ENCODE data around the gene TMEFF2.

Gene TMEFF2

DNA sequence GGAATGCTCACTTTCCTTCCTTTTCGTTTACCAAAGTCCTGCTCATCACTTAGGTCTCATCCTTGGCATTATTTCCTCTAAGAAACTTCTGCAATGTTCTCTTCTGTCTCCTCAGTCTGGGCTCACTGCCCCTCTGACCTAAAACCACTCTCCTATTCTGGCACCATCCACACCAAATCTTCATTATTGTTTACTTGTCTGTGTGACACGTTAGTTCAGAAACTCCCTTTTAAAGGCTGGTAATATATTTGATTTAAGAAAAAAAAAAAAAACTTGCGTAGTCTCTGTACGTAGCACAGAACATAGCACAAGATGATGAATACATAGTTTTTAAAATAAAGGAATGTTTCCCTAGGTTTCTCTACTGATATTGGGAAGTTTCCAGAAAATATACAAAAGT lies 229.0 kb downstream of the TMEFF2 start:
- 100% methylated on average over 1 of the region's 4 CpGs for WGBS (ENCODE audit: insufficient coverage)
- POLR2A ChIA-PET: no interaction called here
- H3K27me3 ChIP-seq (replicated peaks in 2 of 5; ENCODE audit: control insufficient read depth in 4 of 5, insufficient read depth in 5 of 5, low read length in 4 of 5): no peaks in the 10 kb centered on the region

DNA sequence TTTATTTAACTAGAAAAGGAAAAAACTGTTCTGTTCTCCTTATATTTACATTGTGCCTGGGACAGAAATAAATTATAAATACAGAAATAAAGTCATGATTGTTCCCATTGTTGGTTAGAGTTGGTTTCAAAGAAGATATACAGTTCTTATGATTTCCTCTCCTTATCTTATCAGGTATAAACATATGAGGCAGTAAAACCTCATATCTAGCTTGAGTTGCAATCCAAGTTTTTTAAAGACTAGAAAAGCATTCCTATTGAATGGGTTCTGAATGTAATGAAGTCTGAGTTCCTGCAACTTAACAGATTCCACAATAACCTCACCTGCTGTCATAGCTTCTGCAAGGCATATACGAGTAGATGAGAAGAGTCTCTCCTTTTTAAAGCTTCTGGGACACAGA lies 233.2 kb downstream of the TMEFF2 start:
- no peaks in the 10 kb centered on the region for H3K36me3 ChIP-seq (ENCODE audit: control insufficient read depth in 4 of 4, insufficient read depth in 4 of 4, low read length in 3 of 4)
- H3K4me1 ChIP-seq (ENCODE audit: control extremely low read depth in 1 of 4, control insufficient read depth in 4 of 4, insufficient read depth in 4 of 4, low read length in 3 of 4): peaks cover 3 to 18% (median 8%) of the 10 kb centered on the region in 4 experiments
- ChIA-PET POLR2A (no interaction called here), CTCF (no interaction called here)
- peak overlapping the region in 1 of 2 experiments; percentile 9 for H3K27ac ChIP-seq (ENCODE audit: insufficient read depth in 1 of 2, low read depth in 1 of 2, low read length in 2 of 2, poor library complexity in 1 of 2, severe bottlenecking in 2 of 2)
- no CpG with 5 or more reads among the region's 1 CpG for WGBS (ENCODE audit: insufficient coverage)
- H3K9me3 ChIP-seq (ENCODE audit: control extremely low read depth in 1 of 5, control insufficient read depth in 4 of 5, insufficient read depth in 2 of 5, low read depth in 1 of 5, low read length in 4 of 5): no peaks in the 10 kb centered on the region
- no peaks in the 10 kb centered on the region for H3K27me3 ChIP-seq (replicated peaks in 2 of 5; ENCODE audit: control insufficient read depth in 4 of 5, insufficient read depth in 5 of 5, low read length in 4 of 5)
- H3K4me3 ChIP-seq (ENCODE audit: control insufficient read depth in 1 of 7, extremely low read depth in 1 of 7, insufficient read depth in 4 of 7, low read depth in 2 of 7, low read length in 6 of 7): peak overlapping the region in 3 of 7 experiments; percentile 1 to 54 (median 2)
- DNase-seq: peak; percentile 18 to 58 (median 40)

More for the DNA sequence above, 229.0 kb downstream of the TMEFF2 start:
- peaks cover 0 to 11% (median 8%) of the 10 kb centered on the region in 4 experiments for H3K4me1 ChIP-seq (ENCODE audit: control extremely low read depth in 1 of 4, control insufficient read depth in 4 of 4, insufficient read depth in 4 of 4, low read length in 3 of 4)
- no peak overlapping the region for H3K27ac ChIP-seq (ENCODE audit: insufficient read depth in 1 of 2, low read depth in 1 of 2, low read length in 2 of 2, poor library complexity in 1 of 2, severe bottlenecking in 2 of 2)
- no peak for DNase-seq
- no peak overlapping the region for H3K4me3 ChIP-seq (ENCODE audit: control insufficient read depth in 1 of 7, extremely low read depth in 1 of 7, insufficient read depth in 4 of 7, low read depth in 2 of 7, low read length in 6 of 7)
- no peaks in the 10 kb centered on the region for H3K9me3 ChIP-seq (ENCODE audit: control extremely low read depth in 1 of 5, control insufficient read depth in 4 of 5, insufficient read depth in 2 of 5, low read depth in 1 of 5, low read length in 4 of 5)
- CTCF ChIA-PET: no interaction called here
- no peaks in the 10 kb centered on the region for H3K36me3 ChIP-seq (ENCODE audit: control insufficient read depth in 4 of 4, insufficient read depth in 4 of 4, low read length in 3 of 4)

DNA sequence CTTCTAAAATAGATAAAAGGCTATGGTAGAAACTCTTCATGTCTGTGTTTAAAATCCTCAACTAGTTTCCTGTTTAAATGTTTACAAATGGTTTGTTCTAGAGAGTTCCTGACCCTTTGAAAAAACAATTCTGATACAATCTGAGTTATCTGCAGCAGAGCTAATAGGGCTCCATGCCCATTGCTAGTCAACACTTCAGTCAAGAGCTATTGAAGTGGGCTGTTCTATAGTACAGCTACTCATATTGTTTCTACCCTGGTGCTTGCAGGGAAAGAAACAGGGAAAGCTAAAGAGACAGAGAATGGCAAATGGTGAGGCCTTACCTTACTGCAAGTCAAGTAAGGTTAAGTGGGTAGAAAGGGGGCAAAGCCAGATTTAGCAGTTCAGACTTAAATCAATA lies 235.5 kb downstream of the TMEFF2 start:
- Histone ChIP-seq H3K4me1 (ENCODE audit: control extremely low read depth in 1 of 4, control insufficient read depth in 4 of 4, insufficient read depth in 4 of 4, low read length in 3 of 4) (peaks cover 3 to 16% (median 6%) of the 10 kb centered on the region in 4 experiments), H3K4me3 (ENCODE audit: control insufficient read depth in 1 of 7, extremely low read depth in 1 of 7, insufficient read depth in 4 of 7, low read depth in 2 of 7, low read length in 6 of 7) (no peak overlapping the region), H3K27ac (ENCODE audit: insufficient read depth in 1 of 2, low read depth in 1 of 2, low read length in 2 of 2, poor library complexity in 1 of 2, severe bottlenecking in 2 of 2) (no peak overlapping the region), H3K9me3 (ENCODE audit: control extremely low read depth in 1 of 5, control insufficient read depth in 4 of 5, insufficient read depth in 2 of 5, low read depth in 1 of 5, low read length in 4 of 5) (no peaks in the 10 kb centered on the region), H3K36me3 (ENCODE audit: control insufficient read depth in 4 of 4, insufficient read depth in 4 of 4, low read length in 3 of 4) (no peaks in the 10 kb centered on the region), H3K27me3 (replicated peaks in 2 of 5; ENCODE audit: control insufficient read depth in 4 of 5, insufficient read depth in 5 of 5, low read length in 4 of 5) (no peaks in the 10 kb centered on the region)
- no peak for DNase-seq
- ChIA-PET CTCF (no interaction called here), POLR2A (no interaction called here)

DNA sequence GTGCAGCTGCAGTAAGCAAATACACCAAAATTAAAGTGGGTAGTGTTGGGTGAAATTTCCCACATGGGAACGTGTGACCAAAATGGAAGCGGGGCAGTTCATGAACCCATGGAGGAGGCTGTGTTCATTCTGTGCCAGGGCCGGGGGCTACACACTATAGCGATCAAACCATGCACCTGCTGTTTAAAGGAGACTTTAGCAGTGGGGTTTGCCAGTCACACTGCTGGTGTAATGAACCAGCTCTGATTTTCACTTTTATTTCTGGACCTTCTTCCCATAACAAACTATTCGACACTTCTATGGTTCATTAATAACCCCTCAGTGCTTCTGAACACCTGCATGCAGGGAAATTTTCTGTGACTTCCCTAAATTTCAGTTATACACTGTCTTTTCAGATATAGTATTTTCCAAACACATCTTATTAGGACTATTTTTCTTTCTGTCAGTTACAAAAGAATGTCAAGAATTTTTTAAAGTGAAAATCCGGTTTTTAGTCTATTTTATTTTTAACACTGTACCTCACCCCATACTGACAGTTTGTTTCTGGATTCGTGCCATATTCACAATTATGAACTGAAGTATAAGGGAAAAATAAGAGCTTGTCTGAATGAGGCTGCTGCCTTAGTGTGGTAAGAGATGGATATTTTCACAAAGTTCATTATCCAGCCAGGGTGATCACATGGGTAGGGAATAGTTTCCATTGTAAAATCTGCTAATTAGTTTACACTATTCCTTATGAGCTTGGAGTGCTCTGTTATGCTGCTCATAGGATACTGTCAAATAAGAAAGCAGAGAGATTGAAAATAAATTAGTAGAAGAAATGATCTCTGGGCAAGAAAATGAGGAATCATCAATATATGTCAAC lies 236.5 kb downstream of the TMEFF2 start:
- Histone ChIP-seq H3K9me3 (ENCODE audit: control extremely low read depth in 1 of 5, control insufficient read depth in 4 of 5, insufficient read depth in 2 of 5, low read depth in 1 of 5, low read length in 4 of 5) (no peaks in the 10 kb centered on the region), H3K4me3 (ENCODE audit: control insufficient read depth in 1 of 7, extremely low read depth in 1 of 7, insufficient read depth in 4 of 7, low read depth in 2 of 7, low read length in 6 of 7) (no peak overlapping the region), H3K4me1 (ENCODE audit: control extremely low read depth in 1 of 4, control insufficient read depth in 4 of 4, insufficient read depth in 4 of 4, low read length in 3 of 4) (peaks cover 3 to 16% (median 6%) of the 10 kb centered on the region in 4 experiments), H3K27ac (ENCODE audit: insufficient read depth in 1 of 2, low read depth in 1 of 2, low read length in 2 of 2, poor library complexity in 1 of 2, severe bottlenecking in 2 of 2) (no peak overlapping the region), H3K36me3 (ENCODE audit: control insufficient read depth in 4 of 4, insufficient read depth in 4 of 4, low read length in 3 of 4) (no peaks in the 10 kb centered on the region), H3K27me3 (replicated peaks in 2 of 5; ENCODE audit: control insufficient read depth in 4 of 5, insufficient read depth in 5 of 5, low read length in 4 of 5) (no peaks in the 10 kb centered on the region)
- WGBS (ENCODE audit: insufficient coverage): 43% methylated on average over 5 of the region's 7 CpGs
- DNase-seq: peak in 2 of 3 donors; percentile 22 to 42
- POLR2A ChIA-PET: no interaction called here
- CTCF ChIA-PET: no interaction called here

DNA sequence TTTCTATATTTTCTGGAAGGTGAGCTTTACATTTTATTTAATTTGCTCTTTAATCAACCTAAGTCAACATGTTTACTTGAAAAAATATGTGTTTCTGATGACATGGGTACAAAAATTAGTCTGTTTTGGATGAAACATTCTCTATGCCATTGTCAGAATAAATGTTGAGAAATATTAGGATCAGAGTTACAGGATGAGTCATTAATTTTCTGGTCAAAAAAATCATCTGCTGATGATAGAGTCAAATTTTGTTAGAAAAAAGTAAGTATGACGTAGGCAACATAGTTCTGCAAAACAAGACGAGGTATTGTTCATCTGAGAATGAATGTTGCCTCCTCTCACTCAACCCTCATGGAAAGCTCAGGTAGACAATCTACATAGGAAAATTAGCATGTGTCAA lies 240.3 kb downstream of the TMEFF2 start:
- no CpG with 5 or more reads among the region's 2 CpGs for WGBS (ENCODE audit: insufficient coverage)
- peak in 1 of 3 donors; percentile 7 for DNase-seq
- Histone ChIP-seq H3K4me1 (ENCODE audit: control extremely low read depth in 1 of 4, control insufficient read depth in 4 of 4, insufficient read depth in 4 of 4, low read length in 3 of 4) (peaks cover 0 to 10% (median 5%) of the 10 kb centered on the region in 4 experiments), H3K27me3 (replicated peaks in 2 of 5; ENCODE audit: control insufficient read depth in 4 of 5, insufficient read depth in 5 of 5, low read length in 4 of 5) (no peaks in the 10 kb centered on the region), H3K27ac (ENCODE audit: insufficient read depth in 1 of 2, low read depth in 1 of 2, low read length in 2 of 2, poor library complexity in 1 of 2, severe bottlenecking in 2 of 2) (no peak overlapping the region), H3K4me3 (ENCODE audit: control insufficient read depth in 1 of 7, extremely low read depth in 1 of 7, insufficient read depth in 4 of 7, low read depth in 2 of 7, low read length in 6 of 7) (no peak overlapping the region), H3K9me3 (ENCODE audit: control extremely low read depth in 1 of 5, control insufficient read depth in 4 of 5, insufficient read depth in 2 of 5, low read depth in 1 of 5, low read length in 4 of 5) (no peaks in the 10 kb centered on the region), H3K36me3 (ENCODE audit: control insufficient read depth in 4 of 4, insufficient read depth in 4 of 4, low read length in 3 of 4) (no peaks in the 10 kb centered on the region)
- POLR2A ChIA-PET: no interaction called here
- CTCF ChIA-PET: interaction anchor here (1.1 kb wide), 1 partner anchor 11 kb away, joined by 4 read pairs; no protein-coding TSS in a partner anchor

DNA sequence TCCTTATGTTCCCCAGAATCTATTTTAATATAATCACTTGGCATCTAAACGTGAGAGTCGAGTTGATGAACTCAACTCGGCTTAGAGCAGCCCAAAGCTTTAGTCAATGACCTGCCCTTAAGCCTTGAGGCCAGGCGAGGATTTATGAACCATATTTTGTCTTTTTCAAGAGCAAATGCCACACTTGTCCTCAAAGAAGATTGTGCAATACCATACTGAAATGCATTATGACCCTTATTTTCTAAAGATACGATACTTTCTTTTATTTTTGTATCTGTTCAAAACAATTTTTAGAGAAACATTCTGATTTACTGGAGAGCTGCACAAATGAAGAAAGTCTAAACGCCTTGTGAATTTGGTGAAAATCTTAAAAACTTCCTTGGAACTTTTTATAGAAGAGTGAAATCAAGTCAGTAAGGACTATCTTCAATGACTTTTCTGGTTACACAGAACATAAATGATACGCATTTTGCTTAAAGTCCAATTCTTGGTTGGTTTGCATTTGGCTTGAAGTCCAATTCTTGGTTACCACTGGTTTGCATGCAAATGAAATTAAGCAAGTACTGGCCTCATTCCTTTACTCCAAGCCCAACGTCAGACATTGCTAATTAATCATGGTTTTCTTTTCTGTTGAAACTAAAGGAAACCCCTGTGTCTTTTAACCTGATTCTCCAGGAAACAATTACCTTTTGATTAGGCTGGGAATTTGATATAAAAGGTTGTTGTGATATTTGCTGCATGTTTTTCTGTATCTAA lies 242.0 kb downstream of the TMEFF2 start:
- ChIA-PET POLR2A (no interaction called here), CTCF (no interaction called here)

DNA sequence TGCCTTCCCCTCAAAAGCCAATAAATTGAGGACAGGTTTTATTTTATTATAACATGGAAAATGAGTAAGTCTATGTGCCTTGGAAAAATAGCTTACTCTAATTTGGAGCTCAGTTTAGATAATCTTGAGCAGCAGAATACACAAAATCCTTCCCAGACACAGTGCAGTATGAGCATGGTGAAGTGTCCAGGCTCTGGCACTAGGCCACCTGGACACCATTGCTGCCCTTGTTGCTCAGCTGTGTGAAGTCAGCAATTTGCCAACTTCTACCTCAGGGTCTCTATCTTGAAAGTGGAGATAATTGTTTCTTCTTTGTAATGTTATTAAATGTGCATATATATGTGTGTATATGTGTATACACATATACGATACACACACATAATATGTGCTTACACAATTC lies 242.9 kb downstream of the TMEFF2 start:
- WGBS (ENCODE audit: insufficient coverage): no CpG with 5 or more reads among the region's 1 CpG
- H3K27me3 ChIP-seq (replicated peaks in 2 of 5; ENCODE audit: control insufficient read depth in 4 of 5, insufficient read depth in 5 of 5, low read length in 4 of 5): no peaks in the 10 kb centered on the region
- peaks cover 0 to 9% (median 1%) of the 10 kb centered on the region in 4 experiments for H3K4me1 ChIP-seq (ENCODE audit: control extremely low read depth in 1 of 4, control insufficient read depth in 4 of 4, insufficient read depth in 4 of 4, low read length in 3 of 4)
- H3K4me3 ChIP-seq (ENCODE audit: control insufficient read depth in 1 of 7, extremely low read depth in 1 of 7, insufficient read depth in 4 of 7, low read depth in 2 of 7, low read length in 6 of 7): no peak overlapping the region
- H3K36me3 ChIP-seq (ENCODE audit: control insufficient read depth in 4 of 4, insufficient read depth in 4 of 4, low read length in 3 of 4): no peaks in the 10 kb centered on the region
- no peaks in the 10 kb centered on the region for H3K9me3 ChIP-seq (ENCODE audit: control extremely low read depth in 1 of 5, control insufficient read depth in 4 of 5, insufficient read depth in 2 of 5, low read depth in 1 of 5, low read length in 4 of 5)
- no peak overlapping the region for H3K27ac ChIP-seq (ENCODE audit: insufficient read depth in 1 of 2, low read depth in 1 of 2, low read length in 2 of 2, poor library complexity in 1 of 2, severe bottlenecking in 2 of 2)
- ChIA-PET POLR2A (no interaction called here), CTCF (no interaction called here)
- DNase-seq: no peak

More for the DNA sequence above, 242.0 kb downstream of the TMEFF2 start:
- H3K9me3 ChIP-seq (ENCODE audit: control extremely low read depth in 1 of 5, control insufficient read depth in 4 of 5, insufficient read depth in 2 of 5, low read depth in 1 of 5, low read length in 4 of 5): no peaks in the 10 kb centered on the region
- no peak overlapping the region for H3K4me3 ChIP-seq (ENCODE audit: control insufficient read depth in 1 of 7, extremely low read depth in 1 of 7, insufficient read depth in 4 of 7, low read depth in 2 of 7, low read length in 6 of 7)
- no peak overlapping the region for H3K27ac ChIP-seq (ENCODE audit: insufficient read depth in 1 of 2, low read depth in 1 of 2, low read length in 2 of 2, poor library complexity in 1 of 2, severe bottlenecking in 2 of 2)
- H3K4me1 ChIP-seq (ENCODE audit: control extremely low read depth in 1 of 4, control insufficient read depth in 4 of 4, insufficient read depth in 4 of 4, low read length in 3 of 4): peaks cover 0 to 9% (median 1%) of the 10 kb centered on the region in 4 experiments
- H3K36me3 ChIP-seq (ENCODE audit: control insufficient read depth in 4 of 4, insufficient read depth in 4 of 4, low read length in 3 of 4): no peaks in the 10 kb centered on the region
- WGBS (ENCODE audit: insufficient coverage): 100% methylated on average over 2 of the region's 8 CpGs
- no peaks in the 10 kb centered on the region for H3K27me3 ChIP-seq (replicated peaks in 2 of 5; ENCODE audit: control insufficient read depth in 4 of 5, insufficient read depth in 5 of 5, low read length in 4 of 5)
- no peak for DNase-seq

All from common myeloid progenitor, CD34-positive (primary cell).